GM19351 (cell line): ENCODE data around the gene NR4A1.

Experiments
- ATAC-seq: cut with Tn5 transposase; IDR thresholded peaks from one replicate; pipeline ENCODE4 v1.9.1; 2021; ENCODE audit warnings: mild to moderate bottlenecking, moderate library complexity; ENCODE audit not compliant: unreplicated experiment

Gene NR4A1

GRCh38 chr12:52018433-52019112 is 32.7 kb upstream of the NR4A1 start:
- ATAC-seq, result no peak

GRCh38 chr12:52019113-52019770 is 32.0 kb upstream of the NR4A1 start:
- no peak for ATAC-seq

- peak; percentile 38 for ATAC-seq
Measured at GRCh38 chr12:52020539-52021336, 30.5 kb upstream of the NR4A1 start.

DNA sequence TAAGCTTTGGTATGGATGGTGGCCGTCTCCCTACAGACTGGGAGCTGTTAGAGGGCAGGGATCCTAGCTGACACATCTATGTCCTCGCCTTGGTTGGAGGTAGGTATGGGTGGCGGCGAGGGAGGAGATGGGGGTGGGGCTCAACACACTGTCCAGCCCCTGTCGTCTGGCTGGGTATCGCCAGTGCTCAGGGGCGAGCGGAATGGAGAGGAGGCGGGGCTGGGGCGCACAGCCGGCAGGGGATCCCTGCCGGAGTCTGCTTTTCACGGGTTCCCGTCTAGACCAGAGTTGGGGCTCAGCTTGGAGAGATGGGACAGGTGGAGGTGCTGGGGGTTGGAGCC is 28.4 kb upstream of the NR4A1 start:
- ATAC-seq, result peak; percentile 9

GRCh38 chr12:52023182-52023975 is 27.9 kb upstream of the NR4A1 start:
- ATAC-seq, result peak; percentile 42

DNA sequence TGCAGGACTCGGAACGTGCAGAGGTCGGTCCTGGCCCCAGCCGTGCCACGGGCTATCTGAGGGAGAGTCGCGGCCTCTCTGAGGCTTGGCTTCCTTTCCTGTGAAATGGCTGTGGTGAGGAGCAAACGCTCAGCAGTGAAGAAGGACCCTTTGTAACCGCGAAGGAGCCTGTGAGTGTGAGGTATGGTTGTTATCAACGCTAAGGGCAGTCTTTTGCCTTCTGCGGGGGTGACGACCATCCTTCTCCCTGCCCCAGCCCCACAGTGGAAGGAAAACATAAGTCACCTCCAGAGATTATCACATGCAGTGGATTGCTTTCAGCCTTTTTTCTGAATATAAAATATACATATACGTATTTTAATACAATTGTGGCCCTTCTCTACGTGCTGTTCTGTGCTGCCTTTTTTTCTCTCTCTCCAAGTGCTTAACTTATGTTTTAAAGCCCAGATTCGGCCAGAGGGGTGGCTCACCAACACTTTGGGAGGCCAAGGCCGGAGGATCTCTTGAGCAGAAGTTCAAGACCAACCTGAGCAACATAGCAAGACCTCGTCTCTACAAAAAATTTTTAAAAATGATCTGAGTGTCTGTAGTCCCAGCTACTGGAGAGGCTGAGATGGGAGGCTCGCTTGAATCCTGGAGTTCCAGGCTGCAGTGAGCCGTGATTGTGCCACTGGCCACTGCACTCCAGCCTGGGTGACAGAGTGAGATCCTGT is 27.1 kb upstream of the NR4A1 start:
- no peak for ATAC-seq

DNA sequence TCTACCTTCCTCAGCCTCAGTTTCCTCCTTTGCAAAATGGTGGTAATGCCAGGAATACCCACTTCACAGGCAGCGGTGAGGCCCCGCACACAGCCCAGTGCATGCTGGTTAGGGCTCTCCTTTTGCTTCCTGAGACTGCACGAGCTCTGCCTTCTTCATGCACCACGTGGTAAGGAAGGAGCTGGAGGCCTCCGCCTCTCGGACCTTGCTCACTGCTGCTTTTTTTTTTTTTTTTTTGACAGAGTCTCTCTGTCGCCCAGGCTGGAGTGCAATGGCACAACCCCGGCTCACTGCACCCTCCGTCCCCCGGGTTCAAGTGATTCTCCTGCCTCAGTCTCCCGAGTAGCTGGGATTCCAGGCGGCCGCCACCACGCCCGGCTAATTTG is 26.4 kb upstream of the NR4A1 start:
- ATAC-seq, result no peak

DNA sequence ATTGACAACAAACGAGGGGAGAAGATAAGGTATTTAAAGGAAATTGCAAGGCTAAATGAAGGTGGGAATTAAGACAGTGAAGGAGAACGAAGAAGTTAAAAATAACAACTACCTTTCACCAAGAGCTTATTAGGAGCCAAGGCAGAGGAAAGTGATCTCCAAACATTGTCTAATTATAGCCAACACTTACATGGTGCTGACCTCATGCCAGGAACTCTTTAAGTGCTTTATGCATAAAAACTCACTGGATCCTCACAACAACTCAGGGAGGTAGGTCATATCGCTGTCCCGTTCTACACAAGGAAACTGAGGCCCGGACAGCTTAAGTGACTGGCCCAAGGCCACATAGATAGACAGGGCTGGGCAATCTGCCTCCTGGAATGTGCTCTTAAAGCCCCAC is 25.0 kb upstream of the NR4A1 start:
- ATAC-seq, result no peak

- ATAC-seq, result no peak
Measured at GRCh38 chr12:52027085-52027843, 24.0 kb upstream of the NR4A1 start.

GRCh38 chr12:52029685-52030084 is 21.6 kb upstream of the NR4A1 start:
- no peak for ATAC-seq

GRCh38 chr12:52032446-52032803 is 18.8 kb upstream of the NR4A1 start:
- no peak for ATAC-seq

DNA sequence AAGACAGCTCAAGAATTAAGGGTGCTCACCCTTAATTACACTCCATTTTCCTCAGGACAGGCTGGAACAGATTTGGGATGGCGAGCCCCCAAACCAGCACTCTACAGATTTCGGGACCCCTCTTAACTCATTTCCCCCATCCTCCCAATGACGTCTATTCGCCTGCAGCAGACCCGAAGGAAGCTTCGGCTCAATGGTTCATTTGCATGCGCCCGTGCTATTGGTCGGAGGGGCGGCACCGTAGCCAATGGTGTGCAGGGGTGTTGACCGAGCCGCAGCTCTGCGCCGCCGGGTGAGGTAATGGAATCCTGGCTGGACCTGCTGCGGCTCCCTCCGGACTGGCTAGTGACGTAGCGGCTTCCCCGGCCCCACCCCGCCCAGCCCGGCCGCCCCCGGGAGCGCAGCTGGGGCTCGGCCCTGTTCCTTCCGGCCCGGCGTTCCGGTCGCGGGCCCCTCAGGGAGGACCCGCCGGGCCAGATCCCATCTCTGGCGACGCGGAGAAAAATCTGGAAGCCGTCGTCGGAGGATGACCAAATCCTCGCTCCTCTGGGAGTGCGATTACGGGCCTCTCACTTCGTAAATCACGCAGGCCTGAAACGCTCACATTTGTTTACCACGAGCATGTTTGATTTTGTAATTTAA is 18.3 kb upstream of the NR4A1 start:
- ATAC-seq, result peak; percentile 94

DNA sequence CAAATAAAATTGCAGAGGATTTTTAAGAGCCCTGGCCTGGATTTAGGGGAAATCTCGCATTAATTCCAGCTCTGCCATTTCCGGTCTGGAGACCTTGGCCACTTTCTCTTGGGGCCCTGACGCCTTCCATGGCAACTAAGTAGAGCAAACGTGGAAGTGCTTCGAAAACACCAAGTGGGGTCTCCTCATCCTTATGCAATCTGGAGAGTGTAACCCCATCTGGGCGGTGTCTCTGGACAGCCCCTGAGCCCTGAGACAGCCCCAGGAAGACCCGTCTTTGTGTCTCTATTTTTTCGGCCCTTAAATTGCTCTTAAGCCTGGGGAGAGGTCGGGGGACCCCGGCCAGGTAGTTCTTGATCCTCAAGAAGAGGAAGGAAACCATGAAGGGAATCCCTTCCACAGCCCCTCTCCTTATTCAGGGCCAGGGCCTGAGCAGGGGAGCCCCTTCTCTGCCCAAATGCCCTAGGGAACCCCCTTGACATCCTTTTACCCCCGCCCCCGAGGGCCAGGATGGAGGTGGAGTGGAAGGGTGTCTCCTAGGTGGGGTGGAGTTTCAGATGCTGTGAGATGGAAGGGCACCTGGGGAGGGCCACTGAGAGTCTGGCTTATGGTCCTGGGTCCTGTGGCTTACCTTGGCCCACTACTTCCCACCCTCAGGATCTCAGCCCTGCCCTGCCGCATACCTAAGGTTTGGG is 17.6 kb upstream of the NR4A1 start:
- ATAC-seq, result no peak

- ATAC-seq, result no peak
Measured at GRCh38 chr12:52035190-52035589, 16.1 kb upstream of the NR4A1 start.

GRCh38 chr12:52035926-52036325 is 15.3 kb upstream of the NR4A1 start:
- ATAC-seq, result no peak

DNA sequence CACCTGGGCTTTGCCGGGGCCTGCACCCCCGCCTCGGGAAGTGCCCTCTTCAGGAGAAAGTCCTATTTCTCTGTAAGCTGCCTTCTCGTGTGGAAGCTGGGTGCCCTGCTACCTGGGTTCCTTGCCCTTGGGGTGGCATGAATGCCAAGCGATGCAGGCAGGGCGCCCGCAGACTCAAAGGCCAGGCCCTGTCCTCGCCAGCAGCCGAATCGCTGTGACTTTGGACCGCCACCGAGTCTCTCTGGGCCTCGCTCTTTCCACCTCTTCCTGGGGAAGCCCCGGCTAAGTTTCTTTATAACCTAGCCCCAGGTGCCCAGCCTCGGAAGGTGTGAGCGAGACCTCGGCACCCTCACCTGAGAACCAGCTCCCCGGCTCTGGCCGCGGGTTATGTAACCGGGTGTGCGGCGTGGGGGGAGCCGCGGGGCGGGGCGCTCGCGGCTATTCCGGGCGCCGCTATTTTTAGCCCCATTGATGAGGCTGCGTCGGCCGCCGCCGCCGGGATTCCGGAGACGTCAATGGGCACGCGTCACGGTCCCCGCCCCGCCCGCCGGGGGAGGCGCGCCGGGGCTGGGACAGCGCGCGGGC is 14.6 kb upstream of the NR4A1 start:
- ATAC-seq, result peak; percentile 47

- no peak for ATAC-seq
Measured at GRCh38 chr12:52037248-52037861, 13.9 kb upstream of the NR4A1 start.

DNA sequence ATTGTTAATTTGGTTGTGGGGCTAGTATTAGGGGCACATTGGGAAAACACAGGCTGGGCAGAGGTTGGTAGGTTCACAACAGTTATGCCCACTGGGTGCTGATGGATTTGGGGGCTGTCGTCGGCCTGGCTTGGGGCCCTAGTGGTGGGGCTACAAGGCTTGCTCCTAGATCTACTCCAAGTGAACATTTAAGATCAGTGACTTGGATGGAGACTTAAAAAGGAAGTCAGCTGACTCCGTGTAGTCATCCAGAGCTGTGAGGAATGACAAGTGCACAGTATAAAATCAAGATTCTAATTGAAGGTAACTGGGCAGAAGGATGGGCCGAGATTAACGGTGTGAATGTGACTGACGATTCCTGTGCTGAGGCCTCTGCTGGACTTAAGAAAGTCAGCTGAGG is 12.8 kb upstream of the NR4A1 start:
- ATAC-seq, result no peak
